SK-N-SH (cell line): ENCODE measurements around the gene PNPLA5. TPM values are rescaled to one million over a fixed set of nuclear protein-coding genes. Genes with fewer than 3 reads are reported as not detected.

ENCODE experiments used
- CTCF ChIA-PET: fragments of 300-600, 350-600 bp; formaldehyde crosslinking; extraction: SDS; loops from one replicate; lab custom pipeline; 2021; lab: Yijun Ruan, JAX
- POLR2A ChIA-PET: fragments of 350-600 bp; sonication (Branson Sonifier 250); formaldehyde crosslinking; extraction: SDS; loops from one replicate; lab custom pipeline; 2020; ENCODE audit warnings: antibody characterized with exemption, inconsistent platforms; lab: Yijun Ruan, JAX
- DNase-seq: peaks from one replicate; pipeline ENCODE4 v3.0.0; 2012
- H2AFZ ChIP-seq: fragments of 200-600 bp; sonication (generic); 2 replicates; pipeline ENCODE4 v1.8.1; 2016; ENCODE audit warnings: antibody characterized with exemption, mild to moderate bottlenecking, low read depth
- H3F3A ChIP-seq: fragments of 200-600 bp; sonication (generic); replicated peaks from 2 replicates; pipeline ENCODE3; 2016; ENCODE audit warnings: antibody characterized with exemption, mild to moderate bottlenecking; ENCODE audit not compliant: insufficient read depth
- H3K27ac ChIP-seq, 2 experiments: fragments of 200-500 bp in 1 of 2; fragments of 200-600 bp in 1 of 2; sonication (Bioruptor generic) in 1 of 2; sonication (generic), shearing (Covaris generic) in 1 of 2; 2 replicates each; pipeline versions ENCODE4 v1.5.1 to v1.6.1; 2014 to 2016; ENCODE audit warnings: low read depth in 2 of 2, inconsistent platforms in 1 of 2, low read length in 1 of 2, mild to moderate bottlenecking in 1 of 2, mixed read lengths in 1 of 2
- H3K27me3 ChIP-seq: fragments of 200-600 bp; sonication (generic), shearing (Covaris generic); 2 replicates; pipeline ENCODE4 v1.6.1; 2016; ENCODE audit warnings: mixed run types; ENCODE audit not compliant: insufficient read depth
- H3K36me3 ChIP-seq, 2 experiments: fragments of 200-500 bp in 1 of 2; fragments of 200-600 bp in 1 of 2; sonication (Bioruptor generic) in 1 of 2; sonication (generic) in 1 of 2; replicated peaks in 1 of 2; 2 replicates each; pipeline versions ENCODE3 to v1.5.1; 2014 to 2016; ENCODE audit warnings: low read length in 1 of 2, mild to moderate bottlenecking in 1 of 2; ENCODE audit not compliant: insufficient read depth in 2 of 2, control insufficient read depth in 1 of 2
- H3K4me1 ChIP-seq, 2 experiments: fragments of 200-500 bp in 1 of 2; fragments of 200-600 bp in 1 of 2; sonication (Bioruptor generic) in 1 of 2; sonication (generic), shearing (Covaris generic) in 1 of 2; 2 replicates each; pipeline versions ENCODE4 v1.5.1 to v1.6.1; 2014 to 2016; ENCODE audit warnings: low read depth in 1 of 2, low read length in 1 of 2, mixed run types in 1 of 2; ENCODE audit not compliant: insufficient read depth in 2 of 2, control insufficient read depth in 1 of 2
- H3K4me2 ChIP-seq: fragments of 200-600 bp; sonication (generic), shearing (Covaris generic); 2 replicates; pipeline ENCODE4 v1.6.1; 2017; ENCODE audit warnings: mixed run types
- H3K4me3 ChIP-seq, 2 experiments: fragments of 200-500 bp in 1 of 2; fragments of 200-600 bp in 1 of 2; sonication (Bioruptor generic) in 1 of 2; sonication (generic), shearing (Covaris generic) in 1 of 2; 2 replicates each; pipeline versions ENCODE4 v1.5.1 to v1.8.1; 2014 to 2016; ENCODE audit warnings: low read depth in 2 of 2, inconsistent platforms in 1 of 2, low read length in 1 of 2, mild to moderate bottlenecking in 1 of 2, mixed read lengths in 1 of 2, moderate library complexity in 1 of 2
- H3K79me2 ChIP-seq: fragments of 200-600 bp; sonication (generic); 2 replicates; pipeline ENCODE4 v1.8.1; 2017; ENCODE audit warnings: mild to moderate bottlenecking; ENCODE audit not compliant: insufficient read depth
- H3K9ac ChIP-seq: fragments of 200-600 bp; sonication (generic); 2 replicates; pipeline ENCODE4 v1.6.1; 2017; ENCODE audit warnings: mixed run types
- H3K9me2 ChIP-seq: fragments of 200-600 bp; sonication (generic); 2 replicates; pipeline ENCODE4 v1.6.1; 2017; ENCODE audit warnings: mixed run types
- H3K9me3 ChIP-seq: fragments of 200-600 bp; sonication (generic); 2 replicates; pipeline ENCODE4 v1.6.1; 2017; ENCODE audit warnings: mixed run types, mild to moderate bottlenecking, moderate library complexity
- H4K20me1 ChIP-seq: fragments of 200-600 bp; sonication (generic); 2 replicates; pipeline ENCODE4 v1.6.1; 2017; ENCODE audit warnings: mild to moderate bottlenecking, mixed run types; ENCODE audit not compliant: insufficient read depth
- CHD2 ChIP-seq: fragments of 150-350 bp; IDR thresholded peaks from 2 replicates; pipeline ENCODE4 v1.6.1; 2018; ENCODE audit warnings: low read length; ENCODE audit not compliant: partially characterized antibody
- CTCF ChIP-seq: fragments of 200-600 bp; sonication (generic); IDR thresholded peaks from 2 replicates; pipeline ENCODE4 v1.6.1; 2017; ENCODE audit warnings: antibody characterized with exemption, mild to moderate bottlenecking, moderate library complexity
- EP300 ChIP-seq, 2 experiments: IDR thresholded peaks; 2 replicates each; pipeline versions ENCODE4 v1.4.0 to v1.6.1; 2012; ENCODE audit warnings: borderline replicate concordance in 1 of 2, low read depth in 1 of 2, low read length in 1 of 2
- FOSL2 ChIP-seq: IDR thresholded peaks from 2 replicates; pipeline ENCODE4 v1.4.0; 2012; ENCODE audit warnings: low read depth, mild to moderate bottlenecking, moderate library complexity, borderline replicate concordance
- MAX ChIP-seq: IDR thresholded peaks from 2 replicates; pipeline ENCODE4 v1.4.0; 2012; ENCODE audit warnings: low read depth
- MXI1 ChIP-seq: IDR thresholded peaks from 2 replicates; pipeline ENCODE4 v1.6.1; 2012; ENCODE audit warnings: mild to moderate bottlenecking, low read depth, low read length, improper control_type of control experiment
- NRF1 ChIP-seq: IDR thresholded peaks from 2 replicates; pipeline ENCODE4 v1.6.1; 2012; ENCODE audit warnings: low read depth, mild to moderate bottlenecking, low read length
- PBX3 ChIP-seq: IDR thresholded peaks from 2 replicates; pipeline ENCODE4; 2012
- POLR2AphosphoS5 ChIP-seq: IDR thresholded peaks from 2 replicates; pipeline ENCODE4 v1.6.1; 2012; ENCODE audit warnings: low read depth, low read length
- RAD21 ChIP-seq: IDR thresholded peaks from 2 replicates; pipeline ENCODE4 v1.6.1; 2012; ENCODE audit warnings: mild to moderate bottlenecking, low read length
- RCOR1 ChIP-seq: fragments of 150-350 bp; IDR thresholded peaks from 2 replicates; pipeline ENCODE4 v1.6.1; 2017; ENCODE audit warnings: antibody characterized with exemption, low read length
- TAF1 ChIP-seq: IDR thresholded peaks from 2 replicates; pipeline ENCODE4 v1.6.1; 2012; ENCODE audit warnings: low read depth, mild to moderate bottlenecking, low read length, moderate library complexity, borderline replicate concordance
- TCF12 ChIP-seq: IDR thresholded peaks from 2 replicates; pipeline ENCODE4 v1.4.0; 2012
- USF1 ChIP-seq: IDR thresholded peaks from 2 replicates; pipeline ENCODE4 v1.4.0; 2012; ENCODE audit warnings: low read depth, borderline replicate concordance
- USF2 ChIP-seq: fragments of 150-350 bp; IDR thresholded peaks from 2 replicates; pipeline ENCODE4 v1.6.1; 2017; ENCODE audit warnings: antibody characterized with exemption, low read length, low read depth, borderline replicate concordance
- YY1 ChIP-seq: IDR thresholded peaks from 2 replicates; pipeline ENCODE4 v1.4.0; 2012; ENCODE audit warnings: low read depth, mild to moderate bottlenecking
- WGBS: methylation state at CpG from one replicate; pipeline ENCODE4 v1.1.6; 2017; ENCODE audit warnings: low lambda C conversion rate; 5-methylcytosine and 5-hydroxymethylcytosine counted together
- polyA plus RNA-seq, 3 experiments: library from polyadenylated mRNA; depleted of rRNA; stranded (reverse); fragments of >200 nt; gene quantifications; 2 replicates each; pipeline ENCODE4 v1.2.3, GENCODE V29; 2012

PNPLA5 gene
- polyA plus RNA-seq, 1 of the 3 experiments (the other 2 are of a cell fraction), result not detected

- no peaks in the 10 kb centered on the region for H3K9me3 ChIP-seq
- H3K4me3 ChIP-seq, result no peak overlapping the region
- no peaks in the 10 kb centered on the region for H3K36me3 ChIP-seq
- ChIA-PET CTCF (no interaction called here), POLR2A (no interaction called here)
- H3K4me1 ChIP-seq, result peaks cover 0 to 13% of the 10 kb centered on the region in 2 experiments; a peak in 1 of 4 replicates
- no peak for DNase-seq
- no peak overlapping the region for H3K27ac ChIP-seq
- no peaks in the 10 kb centered on the region for H4K20me1 ChIP-seq
- H3K79me2 ChIP-seq, result peaks cover 10% of the 10 kb centered on the region; the same call in 1 of the 2 replicates
- no peaks in the 10 kb centered on the region for H3K9me2 ChIP-seq
- no peaks in the 10 kb centered on the region for H3F3A ChIP-seq
- no peak overlapping the region for H2AFZ ChIP-seq
- no peaks in the 10 kb centered on the region for H3K27me3 ChIP-seq
- H3K4me2 ChIP-seq, result no peak overlapping the region
- WGBS, result 67% methylated on average over 8 of the region's 11 CpGs
- H3K9ac ChIP-seq, result no peak overlapping the region
- no peak for TF ChIP-seq TCF12
- TF ChIP-seq NRF1, result no peak
- TF ChIP-seq TAF1, result no peak
- no peak for TF ChIP-seq USF1
- TF ChIP-seq MXI1, result no peak
- no peak for TF ChIP-seq RCOR1
- no peak for TF ChIP-seq USF2
- no peak for TF ChIP-seq CTCF
- TF ChIP-seq PBX3, result no peak
- no peak for TF ChIP-seq MAX
- TF ChIP-seq CHD2, result no peak
- TF ChIP-seq POLR2AphosphoS5, result no peak
- TF ChIP-seq YY1, result no peak
- no peak for TF ChIP-seq RAD21
- TF ChIP-seq EP300 (IDR thresholded peaks at IDR 0.05; ENCODE audit: borderline replicate concordance in 1 of 2, low read depth in 1 of 2, low read length in 1 of 2), result no peak
- TF ChIP-seq FOSL2, result no peak
Observed at GRCh38 chr22:43858156-43858895, 33.5 kb downstream of the PNPLA5 start.
